Liver (tissue), 9 donors: Measurements from ENCODE around the gene COG4. TPM values are rescaled to one million over a fixed set of nuclear protein-coding genes. Genes with fewer than 3 reads are reported as not detected.

Experiments
- DNase-seq: peaks from one replicate; pipeline ENCODE4 v3.0.0-alpha.2; 2017; ENCODE audit warnings: low spot score
- H3K27ac ChIP-seq, 2 donors: one replicate each; pipeline ENCODE4 v1.7.0; 2013; ENCODE audit warnings: inconsistent platforms in 2 of 2, low read length in 2 of 2, control low read depth in 1 of 2, low read depth in 1 of 2, mild to moderate bottlenecking in 1 of 2
- H3K27me3 ChIP-seq, 4 donors: one replicate each; pipeline versions ENCODE4 v1.6.1 to v1.7.0; 2013; ENCODE audit warnings: low read length in 3 of 4, inconsistent platforms in 1 of 4, mild to moderate bottlenecking in 1 of 4, moderate library complexity in 1 of 4; ENCODE audit not compliant: control insufficient read depth in 4 of 4, insufficient read depth in 4 of 4
- H3K36me3 ChIP-seq, 4 donors: one replicate each; pipeline versions ENCODE4 v1.6.1 to v1.7.0; 2013; ENCODE audit warnings: low read length in 3 of 4, mild to moderate bottlenecking in 3 of 4, low read depth in 1 of 4, moderate library complexity in 1 of 4; ENCODE audit not compliant: control insufficient read depth in 4 of 4, insufficient read depth in 3 of 4
- H3K4me1 ChIP-seq, 4 donors: one replicate each; pipeline versions ENCODE4 v1.6.1 to v1.7.0; 2013; ENCODE audit warnings: low read length in 3 of 4, mild to moderate bottlenecking in 3 of 4, moderate library complexity in 1 of 4; ENCODE audit not compliant: control insufficient read depth in 4 of 4, insufficient read depth in 4 of 4
- H3K4me3 ChIP-seq, 3 donors: one replicate each; pipeline versions ENCODE4 v1.6.1 to v1.7.0; 2013; ENCODE audit warnings: low read length in 3 of 3, control low read depth in 1 of 3, low read depth in 1 of 3, mild to moderate bottlenecking in 1 of 3
- H3K9ac ChIP-seq, 2 donors: one replicate each; pipeline ENCODE4 v1.7.0; 2013; ENCODE audit warnings: low read length in 2 of 2, mild to moderate bottlenecking in 2 of 2, moderate library complexity in 2 of 2, control low read depth in 1 of 2, low read depth in 1 of 2
- H3K9me3 ChIP-seq, 4 donors: one replicate each; pipeline versions ENCODE4 v1.6.1 to v1.7.0; 2013; ENCODE audit warnings: low read length in 3 of 4; ENCODE audit not compliant: control insufficient read depth in 4 of 4
- ATF3 ChIP-seq: IDR thresholded peaks from 2 replicates; pipeline ENCODE4 v1.6.1; 2016; ENCODE audit warnings: antibody characterized with exemption
- CTCF ChIP-seq: fragments of 150-350 bp; IDR thresholded peaks from 2 replicates; pipeline ENCODE4 v1.5.1; 2017; ENCODE audit warnings: improper control_type of control experiment, low read depth, low read length; ENCODE audit not compliant: missing input control
- EGR1 ChIP-seq, 2 donors: IDR thresholded peaks; 2 replicates each; pipeline ENCODE4 v1.6.1; 2016 to 2018; ENCODE audit warnings: antibody characterized with exemption in 2 of 2, low read depth in 2 of 2
- FOXA1 ChIP-seq: IDR thresholded peaks from 2 replicates; pipeline ENCODE4 v1.6.1; 2016; ENCODE audit warnings: antibody characterized with exemption
- FOXA2 ChIP-seq: IDR thresholded peaks from 2 replicates; pipeline ENCODE4 v1.6.1; 2016; ENCODE audit warnings: antibody characterized with exemption
- GABPA ChIP-seq, 2 donors: IDR thresholded peaks in 1 of 2; conservative IDR thresholded peaks in 1 of 2; 2 replicates each; pipeline ENCODE4 v1.6.1; 2016; ENCODE audit warnings: antibody characterized with exemption in 2 of 2, mild to moderate bottlenecking in 1 of 2, moderate library complexity in 1 of 2
- HNF4A ChIP-seq, 2 donors: conservative IDR thresholded peaks; 2 replicates each; pipeline ENCODE4 v1.6.1; 2016; ENCODE audit warnings: antibody characterized with exemption in 2 of 2, mild to moderate bottlenecking in 2 of 2
- HNF4G ChIP-seq: IDR thresholded peaks from 2 replicates; pipeline ENCODE4 v1.6.1; 2016; ENCODE audit warnings: antibody characterized with exemption
- JUND ChIP-seq, 2 donors: IDR thresholded peaks; 2 replicates each; pipeline ENCODE4 v1.6.1; 2016; ENCODE audit warnings: antibody characterized with exemption in 2 of 2
- MAX ChIP-seq: IDR thresholded peaks from 2 replicates; pipeline ENCODE4 v1.6.1; 2016; ENCODE audit warnings: antibody characterized with exemption
- NR2F2 ChIP-seq: IDR thresholded peaks from 2 replicates; pipeline ENCODE4 v1.6.1; 2016; ENCODE audit warnings: antibody characterized with exemption
- RAD21 ChIP-seq, 2 donors: IDR thresholded peaks; 2 replicates each; pipeline ENCODE4 v1.6.1; 2016; ENCODE audit warnings: antibody characterized with exemption in 2 of 2, mild to moderate bottlenecking in 2 of 2
- REST ChIP-seq: IDR thresholded peaks from 2 replicates; pipeline ENCODE4 v1.6.1; 2016; ENCODE audit warnings: antibody characterized with exemption, mild to moderate bottlenecking
- RXRA ChIP-seq, 2 donors: IDR thresholded peaks; 2 replicates each; pipeline ENCODE4 v1.6.1; 2017 to 2018; ENCODE audit warnings: antibody characterized with exemption in 2 of 2, mild to moderate bottlenecking in 1 of 2
- SP1 ChIP-seq: IDR thresholded peaks from 2 replicates; pipeline ENCODE4 v1.6.1; 2018; ENCODE audit warnings: antibody characterized with exemption, mild to moderate bottlenecking
- TAF1 ChIP-seq: conservative IDR thresholded peaks from 2 replicates; pipeline ENCODE4 v1.6.1; 2016; ENCODE audit warnings: antibody characterized with exemption, mild to moderate bottlenecking
- YY1 ChIP-seq: IDR thresholded peaks from 2 replicates; pipeline ENCODE4 v1.6.1; 2016; ENCODE audit warnings: antibody characterized with exemption, mild to moderate bottlenecking
- ZBTB33 ChIP-seq: IDR thresholded peaks from 2 replicates; pipeline ENCODE4 v1.6.1; 2016; ENCODE audit warnings: antibody characterized with exemption
- WGBS: extraction: QIAGEN DNeasy Blood & Tissue Kit; methylation state at CpG from one replicate; pipeline ENCODE4 v1.1.7; 2013; 5-methylcytosine and 5-hydroxymethylcytosine counted together
- polyA plus RNA-seq, 2 donors: library from polyadenylated mRNA; stranded (reverse) in 1 of 2; unstranded in 1 of 2; fragments of 200-250 nt in 1 of 2; fragments of >200 nt in 1 of 2; fragmentation: Nextera tagmentation in 1 of 2; extraction: Ambion mirVana in 1 of 2; gene quantifications; one replicate each; pipeline versions ENCODE4 v1.2.1 to v1.2.3, GENCODE V29; 2013 to 2015
- total RNA-seq, 2 donors: library from RNA; depleted of rRNA; stranded (reverse); fragments of >200 nt; gene quantifications; one replicate each; pipeline ENCODE4 v1.2.3, GENCODE V29; 2014
- donor health status: healthy.
- donor health status: healthy.
- donor health status: healthy.
- donor health status: healthy.
- donor health status: healthy.

Gene COG4
- total and polyA plus RNA-seq, 4 donors = 15.3 to 59.5 (median 27.2) TPM

- Histone ChIP-seq H3K27ac (no peak overlapping the region), H3K36me3 (peaks cover 28 to 94% (median 80%) of the 10 kb centered on the region in 4 donors), H3K4me3 (no peak overlapping the region), H3K4me1 (no peaks in the 10 kb centered on the region), H3K9me3 (no peaks in the 10 kb centered on the region), H3K27me3 (no peaks in the 10 kb centered on the region), H3K9ac (no peak overlapping the region)
- WGBS = 88% methylated on average over 5 of the region's 5 CpGs
- TF ChIP-seq MAX = no peak
- no peak for TF ChIP-seq RXRA (IDR thresholded peaks at IDR 0.05)
- TF ChIP-seq SP1 = no peak
- TF ChIP-seq EGR1 (IDR thresholded peaks at IDR 0.05; ENCODE audit: low read depth in 2 of 2) = no peak
- TF ChIP-seq REST = no peak
- TF ChIP-seq CTCF = no peak
- TF ChIP-seq ATF3 = no peak
- TF ChIP-seq FOXA2 = no peak
- TF ChIP-seq GABPA (IDR thresholded peaks at IDR 0.05 in 1 of 2, conservative IDR thresholded peaks at IDR 0.05 in 1 of 2) = no peak
- TF ChIP-seq HNF4G = no peak
- no peak for TF ChIP-seq RAD21 (IDR thresholded peaks at IDR 0.05)
- TF ChIP-seq NR2F2 = no peak
- no peak for TF ChIP-seq FOXA1
- no peak for TF ChIP-seq YY1
- no peak for TF ChIP-seq TAF1
- no peak for TF ChIP-seq ZBTB33
- TF ChIP-seq HNF4A (conservative IDR thresholded peaks at IDR 0.05) = no peak
- TF ChIP-seq JUND (IDR thresholded peaks at IDR 0.05) = no peak
- DNase-seq = no peak
Observed at GRCh38 chr16:70568601-70569237, 45.4 kb upstream of the COG4 start.
